Tibial nerve (tissue), 4 donors: ENCODE measurements around the gene HS3ST3B1. TPM values are rescaled to one million over a fixed set of nuclear protein-coding genes. Genes with fewer than 3 reads are reported as not detected.

Source experiments
- DNase-seq, 2 donors: peaks; one replicate each; pipeline ENCODE4 v3.0.0-alpha.2; 2019; ENCODE audit warnings: low spot score in 2 of 2
- H3K27ac ChIP-seq, 4 donors: fragments of 200-600 bp; sonication (generic) in 3 of 4; one replicate each; pipeline ENCODE4 v1.5.1; 2017 to 2019; ENCODE audit warnings: mild to moderate bottlenecking in 1 of 4
- H3K27me3 ChIP-seq, 2 donors: fragments of 200-600 bp; sonication (generic) in 1 of 2; one replicate each; pipeline versions ENCODE4 v1.5.1 to v1.6.0; 2017 to 2019
- H3K36me3 ChIP-seq, 3 donors: fragments of 200-600 bp; sonication (generic); one replicate each; pipeline ENCODE4 v1.5.1; 2018 to 2019
- H3K4me1 ChIP-seq, 4 donors: fragments of 200-600 bp; sonication (generic) in 3 of 4; one replicate each; pipeline ENCODE4 v1.5.1; 2017 to 2019
- H3K4me3 ChIP-seq, 4 donors: fragments of 200-600 bp; sonication (generic) in 3 of 4; one replicate each; pipeline ENCODE4 v1.5.1; 2017 to 2019; ENCODE audit warnings: mild to moderate bottlenecking in 1 of 4, moderate library complexity in 1 of 4
- H3K9me3 ChIP-seq, 4 donors: fragments of 200-600 bp; sonication (generic) in 3 of 4; one replicate each; pipeline ENCODE4 v1.5.1; 2017 to 2019
- CTCF ChIP-seq, 5 experiments: fragments of 200-600 bp in 3 of 5; fragments of 450-650 bp in 2 of 5; sonication (generic) in 3 of 5; IDR thresholded peaks; one replicate each; pipeline ENCODE4 v1.5.1; 2016 to 2019; ENCODE audit warnings: antibody characterized with exemption in 5 of 5, mild to moderate bottlenecking in 3 of 5, moderate library complexity in 2 of 5
- EP300 ChIP-seq, 2 donors: sonication (generic); formaldehyde crosslinking; IDR thresholded peaks; one replicate each; pipeline ENCODE4 v1.6.1; 2017; ENCODE audit warnings: antibody characterized with exemption in 2 of 2, mild to moderate bottlenecking in 1 of 2
- POLR2A ChIP-seq, 2 donors: fragments of 450-650 bp; IDR thresholded peaks; one replicate each; pipeline ENCODE4 v1.6.1; 2017; ENCODE audit warnings: antibody characterized with exemption in 2 of 2, mild to moderate bottlenecking in 2 of 2, moderate library complexity in 2 of 2
- WGBS, 2 donors: methylation state at CpG; one replicate each; pipeline ENCODE4 v1.1.5; 2018; 5-methylcytosine and 5-hydroxymethylcytosine counted together
- total RNA-seq, 4 donors: library from RNA; depleted of rRNA; stranded (reverse); fragments of >200 nt; gene quantifications; one replicate each; pipeline ENCODE4 v1.1.0, GENCODE V29; 2016

Gene HS3ST3B1
- total RNA-seq, 4 donors from 2014 or later, result 0.39 to 1.1 (median 0.97) TPM

GRCh38 chr17:14325618-14326167, 24.8 kb downstream of the HS3ST3B1 start:
- H3K4me3 ChIP-seq, result no peak overlapping the region
- TF ChIP-seq POLR2A (IDR thresholded peaks at IDR 0.05) (no peak), CTCF (IDR thresholded peaks at IDR 0.05) (no peak), EP300 (IDR thresholded peaks at IDR 0.05) (no peak)
- H3K27me3 ChIP-seq, result no peaks in the 10 kb centered on the region
- 71 to 79% methylated on average over 9 of the region's 9 CpGs for WGBS, 2 donors
- H3K27ac ChIP-seq, result no peak overlapping the region
- DNase-seq, result no peak
- no peaks in the 10 kb centered on the region for H3K4me1 ChIP-seq
- H3K36me3 ChIP-seq, result no peaks in the 10 kb centered on the region
- no peaks in the 10 kb centered on the region for H3K9me3 ChIP-seq

GRCh38 chr17:14329900-14330491, 29.1 kb downstream of the HS3ST3B1 start:
- no peak for DNase-seq
- TF ChIP-seq CTCF (IDR thresholded peaks at IDR 0.05), result no peak
- no peak for TF ChIP-seq POLR2A (IDR thresholded peaks at IDR 0.05)
- TF ChIP-seq EP300 (IDR thresholded peaks at IDR 0.05), result no peak

GRCh38 chr17:14330492-14330962, 29.6 kb downstream of the HS3ST3B1 start:
- Histone ChIP-seq H3K9me3 (no peaks in the 10 kb centered on the region), H3K27me3 (no peaks in the 10 kb centered on the region), H3K4me1 (no peaks in the 10 kb centered on the region), H3K4me3 (no peak overlapping the region), H3K36me3 (no peaks in the 10 kb centered on the region), H3K27ac (no peak overlapping the region)
- 26 to 30% methylated on average over 8 of the region's 8 CpGs for WGBS, 2 donors
- TF ChIP-seq CTCF (IDR thresholded peaks at IDR 0.05) (no peak), EP300 (IDR thresholded peaks at IDR 0.05) (no peak), POLR2A (IDR thresholded peaks at IDR 0.05) (no peak)
- no peak for DNase-seq

More at GRCh38 chr17:14329900-14330491, 29.1 kb downstream of the HS3ST3B1 start:
- no peaks in the 10 kb centered on the region for H3K27me3 ChIP-seq
- H3K4me1 ChIP-seq, result no peaks in the 10 kb centered on the region
- no peak overlapping the region for H3K4me3 ChIP-seq
- H3K27ac ChIP-seq, result no peak overlapping the region
- no peaks in the 10 kb centered on the region for H3K36me3 ChIP-seq
- 61 to 68% methylated on average over 5 of the region's 5 CpGs for WGBS, 2 donors
- no peaks in the 10 kb centered on the region for H3K9me3 ChIP-seq

GRCh38 chr17:14331225-14331981, 30.5 kb downstream of the HS3ST3B1 start:
- DNase-seq, result no peak
- Histone ChIP-seq H3K27ac (no peak overlapping the region), H3K36me3 (no peaks in the 10 kb centered on the region), H3K4me3 (no peak overlapping the region), H3K9me3 (no peaks in the 10 kb centered on the region), H3K4me1 (no peaks in the 10 kb centered on the region), H3K27me3 (no peaks in the 10 kb centered on the region)
- 57 to 65% methylated on average over 10 of the region's 10 CpGs for WGBS, 2 donors
- no peak for TF ChIP-seq CTCF (IDR thresholded peaks at IDR 0.05)
- TF ChIP-seq EP300 (IDR thresholded peaks at IDR 0.05), result no peak
- no peak for TF ChIP-seq POLR2A (IDR thresholded peaks at IDR 0.05)

GRCh38 chr17:14331982-14332298, 31.1 kb downstream of the HS3ST3B1 start:
- Histone ChIP-seq H3K9me3 (no peaks in the 10 kb centered on the region), H3K36me3 (no peaks in the 10 kb centered on the region), H3K27me3 (no peaks in the 10 kb centered on the region), H3K4me1 (no peaks in the 10 kb centered on the region), H3K27ac (no peak overlapping the region), H3K4me3 (no peak overlapping the region)
- WGBS, 2 donors, result 72 to 81% methylated on average over 3 of the region's 3 CpGs
- no peak for TF ChIP-seq POLR2A (IDR thresholded peaks at IDR 0.05)
- no peak for TF ChIP-seq CTCF (IDR thresholded peaks at IDR 0.05)
- no peak for TF ChIP-seq EP300 (IDR thresholded peaks at IDR 0.05)
- no peak for DNase-seq
